HepG2 (cell line): ENCODE results near the gene IFT80.

Experiments used
- FOXJ3 ChIP-seq: sonication (generic); formaldehyde crosslinking; IDR thresholded peaks from 2 replicates; pipeline ENCODE4 v1.4.0; 2020; ENCODE audit warnings: missing genetic modification reagents, mild to moderate bottlenecking, borderline replicate concordance
- GMEB1 ChIP-seq: sonication (generic); formaldehyde crosslinking; IDR thresholded peaks from 2 replicates; pipeline ENCODE4 v1.5.1; 2020; ENCODE audit warnings: missing genetic modification reagents, mild to moderate bottlenecking, borderline replicate concordance
- MAFK ChIP-seq, 2 experiments: IDR thresholded peaks in 1 of 2; conservative IDR thresholded peaks in 1 of 2; 2 replicates each; pipeline ENCODE4 v1.6.1; 2011; ENCODE audit warnings: improper control_type of control experiment in 2 of 2, low read length in 2 of 2
- MEIS2 ChIP-seq: sonication (generic); formaldehyde crosslinking; IDR thresholded peaks from 2 replicates; pipeline ENCODE4 v1.9.0; 2021; ENCODE audit warnings: mild to moderate bottlenecking, missing genetic modification reagents
- MYC ChIP-seq: sonication (generic); formaldehyde crosslinking; IDR thresholded peaks from 2 replicates; pipeline ENCODE4 v1.9.0; 2021; ENCODE audit warnings: missing genetic modification reagents, borderline replicate concordance
- PBX2 ChIP-seq: IDR thresholded peaks from 2 replicates; pipeline ENCODE4 v1.6.1; 2016; ENCODE audit warnings: control low read depth
- STAT5B ChIP-seq: sonication (generic); formaldehyde crosslinking; IDR thresholded peaks from 2 replicates; pipeline ENCODE4 v1.4.0; 2020; ENCODE audit warnings: missing genetic modification reagents
- ZNF577 ChIP-seq: sonication (generic); formaldehyde crosslinking; IDR thresholded peaks from 2 replicates; pipeline ENCODE4 v1.4.0; 2020; ENCODE audit warnings: mild to moderate bottlenecking, low read depth, missing genetic modification reagents, borderline replicate concordance
- ZNF761 ChIP-seq: sonication (generic); formaldehyde crosslinking; conservative IDR thresholded peaks from 2 replicates; pipeline ENCODE4 v1.4.0; 2020; ENCODE audit warnings: mild to moderate bottlenecking, missing genetic modification reagents
- TF ChIP-seq, protein P1 (sequence below): sonication (generic); formaldehyde crosslinking; IDR thresholded peaks from 2 replicates; pipeline ENCODE4 v1.5.0; 2020; ENCODE audit warnings: mild to moderate bottlenecking, missing genetic modification reagents
- TF ChIP-seq, protein P2 (sequence below): sonication (generic); formaldehyde crosslinking; IDR thresholded peaks from 2 replicates; pipeline ENCODE4 v1.5.0; 2020; ENCODE audit warnings: mild to moderate bottlenecking, missing genetic modification reagents, moderate library complexity
- TF ChIP-seq, protein P3 (sequence below): sonication (generic); formaldehyde crosslinking; IDR thresholded peaks from 2 replicates; pipeline ENCODE4 v1.4.0; 2020; ENCODE audit warnings: missing genetic modification reagents

DNA sequence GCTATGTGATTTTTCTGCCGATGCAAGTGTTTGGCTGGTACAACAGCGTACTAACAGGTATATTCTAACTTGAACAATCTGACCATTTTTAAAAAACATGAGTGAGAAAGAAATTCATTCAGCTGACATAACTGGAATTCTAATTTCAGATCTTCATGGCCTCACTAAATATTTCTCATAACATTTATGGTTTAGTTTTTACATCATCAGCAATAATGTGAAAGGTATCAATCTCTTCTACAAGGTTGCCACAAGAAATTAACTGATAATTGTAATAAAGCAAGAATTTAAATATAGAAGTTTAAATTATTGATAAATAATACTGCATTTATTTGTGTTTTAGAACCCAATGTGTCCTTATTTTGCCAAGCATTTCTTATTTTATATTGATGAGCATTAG is 179.0 kb downstream of the IFT80 start:
- TF ChIP-seq, protein P1, sequence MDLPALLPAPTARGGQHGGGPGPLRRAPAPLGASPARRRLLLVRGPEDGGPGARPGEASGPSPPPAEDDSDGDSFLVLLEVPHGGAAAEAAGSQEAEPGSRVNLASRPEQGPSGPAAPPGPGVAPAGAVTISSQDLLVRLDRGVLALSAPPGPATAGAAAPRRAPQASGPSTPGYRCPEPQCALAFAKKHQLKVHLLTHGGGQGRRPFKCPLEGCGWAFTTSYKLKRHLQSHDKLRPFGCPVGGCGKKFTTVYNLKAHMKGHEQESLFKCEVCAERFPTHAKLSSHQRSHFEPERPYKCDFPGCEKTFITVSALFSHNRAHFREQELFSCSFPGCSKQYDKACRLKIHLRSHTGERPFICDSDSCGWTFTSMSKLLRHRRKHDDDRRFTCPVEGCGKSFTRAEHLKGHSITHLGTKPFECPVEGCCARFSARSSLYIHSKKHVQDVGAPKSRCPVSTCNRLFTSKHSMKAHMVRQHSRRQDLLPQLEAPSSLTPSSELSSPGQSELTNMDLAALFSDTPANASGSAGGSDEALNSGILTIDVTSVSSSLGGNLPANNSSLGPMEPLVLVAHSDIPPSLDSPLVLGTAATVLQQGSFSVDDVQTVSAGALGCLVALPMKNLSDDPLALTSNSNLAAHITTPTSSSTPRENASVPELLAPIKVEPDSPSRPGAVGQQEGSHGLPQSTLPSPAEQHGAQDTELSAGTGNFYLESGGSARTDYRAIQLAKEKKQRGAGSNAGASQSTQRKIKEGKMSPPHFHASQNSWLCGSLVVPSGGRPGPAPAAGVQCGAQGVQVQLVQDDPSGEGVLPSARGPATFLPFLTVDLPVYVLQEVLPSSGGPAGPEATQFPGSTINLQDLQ = no peak
- TF ChIP-seq, protein P2, sequence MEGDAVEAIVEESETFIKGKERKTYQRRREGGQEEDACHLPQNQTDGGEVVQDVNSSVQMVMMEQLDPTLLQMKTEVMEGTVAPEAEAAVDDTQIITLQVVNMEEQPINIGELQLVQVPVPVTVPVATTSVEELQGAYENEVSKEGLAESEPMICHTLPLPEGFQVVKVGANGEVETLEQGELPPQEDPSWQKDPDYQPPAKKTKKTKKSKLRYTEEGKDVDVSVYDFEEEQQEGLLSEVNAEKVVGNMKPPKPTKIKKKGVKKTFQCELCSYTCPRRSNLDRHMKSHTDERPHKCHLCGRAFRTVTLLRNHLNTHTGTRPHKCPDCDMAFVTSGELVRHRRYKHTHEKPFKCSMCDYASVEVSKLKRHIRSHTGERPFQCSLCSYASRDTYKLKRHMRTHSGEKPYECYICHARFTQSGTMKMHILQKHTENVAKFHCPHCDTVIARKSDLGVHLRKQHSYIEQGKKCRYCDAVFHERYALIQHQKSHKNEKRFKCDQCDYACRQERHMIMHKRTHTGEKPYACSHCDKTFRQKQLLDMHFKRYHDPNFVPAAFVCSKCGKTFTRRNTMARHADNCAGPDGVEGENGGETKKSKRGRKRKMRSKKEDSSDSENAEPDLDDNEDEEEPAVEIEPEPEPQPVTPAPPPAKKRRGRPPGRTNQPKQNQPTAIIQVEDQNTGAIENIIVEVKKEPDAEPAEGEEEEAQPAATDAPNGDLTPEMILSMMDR (CRISPR knock-in tag) = no peak
- TF ChIP-seq ZNF761 (CRISPR knock-in tag) (no peak), STAT5B (CRISPR knock-in tag) (no peak), PBX2 (CRISPR knock-in tag) (no peak), ZNF577 (no peak), MAFK (conservative IDR thresholded peaks at IDR 0.05 in 1 of 2, IDR thresholded peaks at IDR 0.05 in 1 of 2; ENCODE audit: low read length in 2 of 2) (peak; percentile 30 to 44; a peak in 2 of 4 replicates), MYC (no peak), FOXJ3 (CRISPR knock-in tag) (no peak), GMEB1 (CRISPR knock-in tag) (no peak), MEIS2 (CRISPR knock-in tag) (no peak)
- TF ChIP-seq, protein P3, sequence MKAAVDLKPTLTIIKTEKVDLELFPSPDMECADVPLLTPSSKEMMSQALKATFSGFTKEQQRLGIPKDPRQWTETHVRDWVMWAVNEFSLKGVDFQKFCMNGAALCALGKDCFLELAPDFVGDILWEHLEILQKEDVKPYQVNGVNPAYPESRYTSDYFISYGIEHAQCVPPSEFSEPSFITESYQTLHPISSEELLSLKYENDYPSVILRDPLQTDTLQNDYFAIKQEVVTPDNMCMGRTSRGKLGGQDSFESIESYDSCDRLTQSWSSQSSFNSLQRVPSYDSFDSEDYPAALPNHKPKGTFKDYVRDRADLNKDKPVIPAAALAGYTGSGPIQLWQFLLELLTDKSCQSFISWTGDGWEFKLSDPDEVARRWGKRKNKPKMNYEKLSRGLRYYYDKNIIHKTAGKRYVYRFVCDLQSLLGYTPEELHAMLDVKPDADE (CRISPR knock-in tag) = no peak
